HG02763 (cell line): ENCODE measurements around the gene AHRR.
"Not testable (repeated sequence)": the region's sequence is repeated elsewhere in the genome, so short reads cannot be mapped to it uniquely, and the experiment has no call there.

Source experiments
- ATAC-seq: cut with Tn5 transposase; IDR thresholded peaks from one replicate; pipeline ENCODE4 v1.9.1; 2021; ENCODE audit warnings: mild to moderate bottlenecking, moderate library complexity; ENCODE audit not compliant: unreplicated experiment

The AHRR gene

DNA sequence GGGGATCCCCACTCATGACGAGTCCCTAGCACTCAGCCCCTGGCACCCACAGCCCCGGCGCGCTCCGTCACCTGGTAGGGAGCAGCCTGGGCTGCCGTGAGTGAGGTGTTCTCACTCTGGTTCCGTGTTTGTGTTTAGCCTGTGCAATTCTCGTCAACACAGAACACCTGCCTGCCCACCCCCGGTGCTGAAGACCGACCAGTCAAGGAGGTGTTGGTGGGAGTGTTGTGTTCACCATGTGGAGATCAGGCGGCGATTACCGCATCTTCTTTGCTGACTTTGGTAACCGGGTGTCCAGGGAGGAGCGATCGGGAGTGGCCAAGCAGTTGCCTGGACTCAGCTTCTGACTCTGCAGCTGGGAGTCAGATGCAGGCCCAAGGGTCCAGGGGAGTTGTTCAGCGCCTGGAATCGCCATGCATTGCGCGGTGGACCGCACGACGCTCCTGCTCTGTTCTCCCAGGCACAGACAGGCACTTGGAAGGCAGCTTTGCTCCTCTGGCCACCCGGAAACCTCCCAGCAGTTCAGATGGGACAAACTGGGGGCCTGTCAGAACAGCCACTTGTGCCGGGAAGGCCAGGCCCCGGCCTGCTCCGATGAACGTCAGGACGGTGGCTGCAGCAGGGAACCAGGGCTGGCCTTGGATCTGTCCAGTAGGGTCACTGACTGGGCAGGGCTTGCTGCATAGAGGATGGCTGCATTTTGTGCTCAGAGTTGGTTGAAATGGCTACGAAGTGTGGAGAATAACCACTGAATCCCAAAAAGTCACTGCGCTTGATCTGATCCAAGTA lies 149.6 kb downstream of the AHRR start:
- no peak for ATAC-seq

DNA sequence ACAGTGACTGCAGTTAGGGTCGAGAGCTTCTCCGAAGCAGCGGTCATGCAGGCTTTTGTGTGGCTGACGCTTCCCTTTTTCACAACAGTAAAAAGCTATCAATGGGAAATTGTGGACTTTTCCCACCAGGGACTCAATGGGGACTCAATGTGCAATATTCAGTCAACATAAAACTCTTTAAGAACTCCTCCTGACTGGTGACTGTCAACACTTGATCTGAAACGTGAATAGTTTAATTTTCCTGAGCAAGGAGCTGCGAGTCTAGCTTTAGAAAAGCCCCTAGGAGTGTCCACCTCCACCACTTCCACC lies 150.2 kb downstream of the AHRR start:
- no peak for ATAC-seq

DNA sequence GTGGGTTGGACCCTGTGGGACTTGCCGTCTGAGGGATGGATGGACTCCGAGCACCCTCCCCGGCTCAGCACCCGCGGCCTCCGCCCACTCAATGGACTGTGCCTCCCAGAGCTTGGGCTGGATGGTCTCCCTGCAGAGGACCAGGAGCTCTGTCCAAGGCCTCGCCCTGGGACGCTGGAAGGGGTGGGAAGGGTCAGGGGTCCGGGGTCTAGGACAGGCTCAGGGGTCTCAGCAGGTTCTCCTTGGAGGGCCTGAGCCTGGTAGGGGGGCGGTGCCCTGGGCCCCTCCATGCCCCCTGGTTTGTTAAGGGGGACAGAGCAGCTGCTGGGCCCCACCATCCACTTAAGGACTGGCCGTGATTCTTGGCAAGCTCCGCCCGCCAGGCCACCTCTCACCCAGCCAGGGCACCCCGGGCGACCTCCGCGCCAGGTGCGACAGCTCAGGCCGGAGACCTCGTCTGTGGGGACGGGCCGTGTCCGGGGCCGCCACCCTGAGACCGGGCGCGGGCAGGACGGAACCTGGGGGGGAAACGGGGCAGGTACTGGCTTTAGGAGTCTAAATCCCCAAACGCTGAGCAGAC lies 150.7 kb downstream of the AHRR start:
- peak; percentile 4 for ATAC-seq

DNA sequence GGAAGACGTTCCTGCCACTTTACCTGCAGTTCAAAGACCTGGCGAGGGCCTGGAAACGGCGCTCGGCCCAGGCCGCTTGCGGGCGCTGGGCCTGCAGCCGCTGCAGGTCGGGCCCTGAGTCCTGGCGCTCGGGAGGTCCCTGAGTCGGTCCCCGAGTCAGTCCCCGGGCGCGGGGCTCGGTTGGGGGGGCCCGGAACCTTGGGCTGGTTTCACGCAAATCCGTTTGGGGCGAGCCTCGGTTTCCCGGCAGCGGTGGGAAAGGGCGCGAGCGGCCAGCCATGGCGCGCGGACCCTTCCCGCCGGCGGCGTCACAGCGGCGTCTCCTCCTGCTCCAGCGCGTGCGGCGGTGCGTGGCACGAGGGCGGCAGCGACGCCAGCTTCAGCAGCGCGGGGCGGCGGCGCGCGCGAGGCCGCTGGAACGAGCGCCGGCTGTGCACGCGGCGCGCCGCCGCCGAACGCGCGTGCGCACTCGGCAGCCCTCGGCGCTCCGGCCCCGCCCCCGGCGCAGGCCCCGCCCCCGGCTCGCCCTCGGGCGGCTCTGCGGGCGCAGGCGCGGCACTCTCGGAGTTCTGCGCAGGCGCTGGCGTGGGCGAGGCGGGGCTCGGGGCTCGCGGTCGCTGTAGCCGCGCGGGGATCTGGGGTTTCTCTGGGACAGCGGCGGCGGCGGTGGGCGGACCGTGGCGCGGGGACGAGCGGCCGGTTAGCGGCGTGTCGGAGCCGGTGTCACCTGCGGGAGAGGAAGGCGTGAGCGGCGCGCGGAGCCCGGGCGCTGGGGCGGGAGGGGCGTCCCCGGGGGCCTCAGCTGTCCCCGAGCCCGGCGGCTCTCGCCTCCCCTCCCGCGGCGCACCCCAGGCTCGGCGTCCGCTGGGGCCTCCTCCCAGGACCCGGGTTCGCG lies 151.4 kb downstream of the AHRR start:
- peak; percentile 67 for ATAC-seq

DNA sequence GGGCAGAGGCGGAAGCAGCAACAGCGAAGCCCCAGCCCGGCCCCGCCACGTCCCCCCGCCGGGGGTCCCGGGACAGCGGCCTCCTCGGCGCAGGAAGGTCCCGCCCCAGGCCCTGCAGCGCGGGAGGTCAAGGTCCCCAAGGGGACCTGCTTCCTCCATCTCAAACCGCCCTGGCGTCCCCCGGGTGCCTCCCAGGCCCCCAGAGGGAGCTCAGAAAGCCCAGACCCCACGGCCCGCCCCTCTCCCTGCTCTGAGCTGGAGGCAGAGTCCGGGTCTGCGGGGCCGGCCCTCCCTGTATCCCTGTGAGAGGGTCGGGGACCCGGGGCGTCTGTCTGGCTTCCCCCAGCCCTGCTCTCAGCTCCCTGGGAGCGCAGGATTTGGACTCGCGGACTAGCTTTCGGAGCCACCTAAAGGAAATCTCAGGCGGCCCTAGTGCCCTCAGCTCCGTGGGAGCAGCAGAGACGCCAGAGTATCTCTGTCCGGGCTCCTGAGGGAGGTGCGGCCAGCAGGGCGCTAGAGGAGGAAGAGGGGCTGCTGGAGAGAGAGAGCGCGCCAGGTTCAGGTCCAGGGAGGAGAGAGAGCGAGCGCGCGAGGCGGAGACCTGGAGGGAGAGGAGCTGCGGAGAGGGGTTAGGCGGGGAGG lies 152.2 kb downstream of the AHRR start:
- peak; percentile 9 for ATAC-seq

DNA sequence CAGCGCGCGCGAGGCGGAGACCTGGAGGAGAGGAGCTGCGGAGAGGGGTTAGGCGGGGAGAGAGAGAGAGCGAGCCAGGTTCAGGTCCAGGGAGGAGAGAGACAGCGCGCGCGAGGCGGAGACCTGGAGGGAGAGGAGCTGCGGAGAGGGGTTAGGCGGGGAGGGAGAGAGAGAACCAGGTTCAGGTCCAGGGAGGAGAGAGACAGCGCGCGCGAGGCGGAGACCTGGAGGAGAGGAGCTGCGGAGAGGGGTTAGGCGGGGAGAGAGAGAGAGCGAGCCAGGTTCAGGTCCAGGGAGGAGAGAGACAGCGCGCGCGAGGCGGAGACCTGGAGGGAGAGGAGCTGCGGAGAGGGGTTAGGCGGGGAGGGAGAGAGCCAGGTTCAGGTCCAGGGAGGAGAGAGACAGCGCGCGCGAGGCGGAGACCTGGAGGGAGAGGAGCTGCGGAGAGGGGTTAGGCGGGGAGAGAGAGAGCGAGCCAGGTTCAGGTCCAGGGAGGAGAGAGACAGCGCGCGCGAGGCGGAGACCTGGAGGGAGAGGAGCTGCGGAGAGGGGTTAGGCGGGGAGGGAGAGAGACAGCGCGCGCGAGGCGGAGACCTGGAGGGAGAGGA lies 152.8 kb downstream of the AHRR start:
- not testable (repeated sequence) for ATAC-seq

DNA sequence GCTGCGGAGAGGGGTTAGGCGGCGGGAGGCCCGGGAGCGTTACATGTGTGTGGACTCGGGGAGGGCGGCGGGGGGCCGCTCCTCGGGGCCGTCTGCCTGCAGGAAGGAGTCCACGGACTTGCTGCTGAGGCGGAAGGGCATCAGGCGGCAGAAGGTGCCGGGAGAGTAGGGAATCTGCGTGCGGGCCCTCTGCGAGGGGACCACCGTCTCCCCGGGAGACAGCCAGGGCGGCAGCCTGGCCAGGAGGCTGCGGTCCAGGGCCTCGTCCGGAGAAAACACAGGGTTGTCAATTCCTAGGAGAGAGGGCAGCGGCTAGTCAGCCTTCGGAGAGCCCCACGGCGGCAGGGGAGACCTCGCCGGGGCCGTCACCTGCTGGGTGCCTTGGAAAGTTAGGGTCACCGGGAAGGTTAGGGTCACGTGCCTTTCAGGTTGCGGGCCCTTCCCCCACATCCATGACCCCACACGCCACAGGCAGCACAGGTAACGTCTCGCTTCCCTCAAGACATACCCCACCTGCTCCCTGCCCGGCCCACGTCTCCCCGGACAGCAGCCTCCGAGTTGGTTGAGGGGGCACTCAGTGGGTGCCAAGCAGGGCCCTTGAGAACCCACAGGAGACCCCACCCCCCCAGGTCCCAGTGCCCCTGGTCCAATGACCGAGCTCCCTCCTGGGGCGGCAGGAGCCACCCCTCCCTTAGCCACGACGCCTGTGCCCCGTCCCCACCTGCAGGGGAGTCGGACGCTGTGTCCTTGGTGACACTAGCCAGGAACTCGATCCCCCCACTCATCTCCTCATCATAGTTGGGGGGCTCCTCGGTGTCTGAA lies 153.5 kb downstream of the AHRR start:
- no peak for ATAC-seq

DNA sequence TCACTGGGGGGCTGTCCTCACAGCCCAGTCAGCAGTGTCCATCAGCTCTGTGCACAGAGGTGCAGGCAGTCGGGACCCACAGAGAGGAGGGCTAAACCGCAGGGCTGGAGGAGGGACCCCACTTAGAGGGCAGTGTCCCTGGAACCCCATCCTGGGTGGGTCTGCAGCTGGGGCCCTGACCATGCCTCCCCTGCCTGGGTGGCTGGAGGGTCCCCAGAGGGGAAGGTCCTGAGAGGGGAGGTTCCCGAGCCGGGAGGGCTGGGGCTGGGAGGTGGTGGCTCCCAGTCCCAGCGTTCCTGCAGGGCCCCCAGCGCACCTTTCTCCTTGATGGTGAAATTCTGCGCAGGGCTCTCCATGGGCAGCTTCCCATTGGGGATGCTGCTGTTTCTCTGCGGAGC lies 154.2 kb downstream of the AHRR start:
- no peak for ATAC-seq

DNA sequence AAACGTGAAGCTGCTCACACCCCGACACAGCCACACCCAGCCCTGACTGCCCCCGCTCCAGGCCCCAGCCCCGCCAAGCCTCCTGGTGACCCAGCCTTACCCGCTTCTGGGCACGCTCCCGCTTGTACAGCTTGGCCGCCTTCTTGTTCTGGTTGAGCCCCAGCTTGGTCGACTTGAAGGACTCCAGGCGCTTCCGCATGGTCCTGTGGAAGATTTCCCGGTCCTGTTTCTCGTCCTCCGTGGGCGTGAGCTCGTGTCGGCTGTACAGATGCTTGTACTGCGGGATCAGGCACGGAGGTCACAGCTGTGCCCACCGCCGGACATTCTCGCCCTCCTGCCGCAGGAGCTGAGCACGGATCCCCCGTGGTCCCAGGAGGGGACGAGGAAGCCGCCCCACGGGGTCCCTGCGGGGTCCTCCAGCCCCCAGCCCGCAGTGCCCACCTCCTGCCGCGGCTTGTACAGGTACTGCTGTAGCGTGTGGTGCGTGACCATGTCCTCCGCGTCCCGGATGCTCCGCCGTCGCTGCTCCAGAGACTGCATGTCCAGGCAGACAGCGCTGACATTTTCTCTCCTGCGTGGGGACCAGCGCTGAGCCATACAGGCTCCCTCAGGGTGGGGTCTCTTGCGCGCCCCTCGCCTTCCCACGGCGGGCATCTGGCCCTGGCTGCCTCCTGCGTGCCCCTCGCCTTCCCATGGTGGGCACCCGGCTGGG lies 154.7 kb downstream of the AHRR start:
- ATAC-seq = no peak

DNA sequence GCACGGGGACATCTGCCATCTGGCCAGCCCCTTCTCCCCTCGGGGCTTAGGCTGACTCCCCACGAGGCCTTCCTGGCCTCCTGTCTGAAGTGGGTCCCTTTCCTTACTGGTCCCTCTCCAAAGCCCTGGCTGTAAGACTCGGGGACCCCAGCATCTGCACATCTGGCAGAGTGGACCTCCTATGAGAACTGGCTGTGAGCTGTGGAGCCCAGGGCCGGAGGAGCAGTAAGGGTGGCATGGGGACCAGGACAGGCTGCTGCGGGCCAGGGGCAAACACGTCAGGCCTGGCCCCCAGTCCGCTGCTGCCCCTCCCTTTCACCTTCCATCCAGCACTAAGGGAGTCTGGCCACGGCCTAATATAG lies 155.3 kb downstream of the AHRR start:
- ATAC-seq = no peak

DNA sequence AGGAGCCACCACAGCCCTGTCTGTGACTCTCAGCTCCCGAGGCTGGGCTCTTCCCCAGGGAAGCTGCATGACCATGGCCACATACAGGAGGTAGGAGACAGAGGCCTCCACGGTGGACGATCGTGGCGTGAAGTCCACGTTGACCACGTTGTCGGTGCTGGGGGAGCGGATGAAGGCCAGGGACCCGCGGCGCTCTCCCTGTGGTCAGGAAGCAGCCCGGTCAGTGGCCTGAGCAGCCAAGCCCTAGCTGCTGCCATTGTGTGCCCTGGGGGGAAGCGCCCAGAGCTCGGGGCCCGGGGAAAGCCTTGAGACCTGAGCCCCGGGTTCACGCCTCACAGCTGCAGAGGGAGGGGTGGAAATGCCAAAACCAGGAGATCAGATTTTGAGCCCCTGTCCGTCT lies 155.7 kb downstream of the AHRR start:
- ATAC-seq = no peak

DNA sequence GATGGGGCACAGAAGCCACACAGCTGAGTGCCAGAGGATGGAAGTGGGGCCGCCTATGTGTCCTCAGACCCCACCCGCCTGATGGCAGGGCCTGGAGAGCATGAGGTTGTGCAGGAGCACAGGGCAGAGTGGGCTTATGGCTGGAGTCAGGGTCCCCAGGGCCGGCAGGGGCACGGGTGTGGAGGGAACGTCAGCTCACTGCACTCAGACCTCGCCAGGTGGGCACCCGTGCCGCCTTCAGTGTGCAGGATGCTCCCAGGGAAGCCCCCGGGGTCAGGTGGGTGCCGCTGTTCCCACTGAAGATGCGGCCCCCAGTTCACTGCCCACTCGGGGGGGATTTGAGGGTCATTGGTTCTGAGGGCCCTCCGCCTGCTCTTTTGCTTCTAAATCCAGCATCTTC lies 156.4 kb downstream of the AHRR start:
- no peak for ATAC-seq

DNA sequence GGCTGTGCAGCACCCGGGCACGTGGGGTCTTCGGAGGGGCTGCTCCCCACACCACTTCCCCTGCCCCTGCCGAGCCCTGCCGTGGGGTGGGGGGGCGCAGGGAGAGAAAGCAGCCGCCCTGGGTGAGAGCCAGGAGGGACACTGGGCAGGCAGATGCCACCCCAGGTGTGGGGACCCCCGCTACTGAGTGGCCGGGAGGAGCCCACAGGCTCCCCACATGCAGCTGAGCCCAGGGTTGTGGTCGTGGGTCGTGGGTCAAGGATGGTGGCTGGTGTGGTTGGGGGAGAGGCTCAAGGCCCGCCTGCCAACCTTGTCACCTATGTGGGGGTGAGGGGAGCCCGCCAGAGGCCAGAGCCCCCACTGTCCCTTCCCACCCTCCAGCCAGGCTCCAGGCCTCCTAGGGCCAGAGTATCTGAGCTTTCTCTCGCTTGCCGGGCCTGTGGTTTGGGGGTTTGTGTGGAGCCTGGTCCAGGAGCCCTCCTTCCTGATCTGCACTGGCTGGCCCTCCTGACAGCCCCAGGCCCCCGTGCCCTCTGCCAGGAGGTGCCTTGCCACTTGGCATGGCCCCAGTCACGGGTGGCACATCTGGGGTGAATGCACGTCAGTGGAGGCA lies 157.0 kb downstream of the AHRR start:
- no peak for ATAC-seq

DNA sequence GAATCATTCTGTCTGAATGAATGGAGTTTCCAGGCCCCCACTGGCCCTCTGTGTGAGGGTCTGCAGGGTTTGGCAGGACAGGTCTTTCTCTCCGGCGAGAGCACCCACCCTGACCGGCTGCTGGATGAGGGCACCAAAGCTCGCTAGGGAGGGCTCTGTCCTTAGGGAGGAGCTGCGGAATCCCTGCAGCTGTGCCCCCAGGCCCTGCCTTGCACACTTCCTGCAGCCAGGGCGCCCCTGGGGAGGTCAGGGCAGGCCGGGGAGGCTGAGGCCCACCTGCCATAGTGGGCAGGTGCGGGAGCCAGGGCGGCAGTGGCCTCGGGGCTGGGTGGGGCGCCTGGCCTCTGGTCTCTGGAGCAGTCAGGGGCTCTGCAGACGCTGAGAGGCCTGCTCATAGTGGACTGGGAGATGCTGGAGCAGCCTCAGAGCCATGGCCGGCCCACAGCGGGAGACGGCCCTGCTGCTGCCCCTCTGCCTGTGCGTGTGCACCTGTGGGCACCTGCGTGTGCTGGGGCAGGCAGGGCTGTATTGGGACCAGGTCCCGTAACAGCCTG lies 157.5 kb downstream of the AHRR start:
- ATAC-seq = no peak

DNA sequence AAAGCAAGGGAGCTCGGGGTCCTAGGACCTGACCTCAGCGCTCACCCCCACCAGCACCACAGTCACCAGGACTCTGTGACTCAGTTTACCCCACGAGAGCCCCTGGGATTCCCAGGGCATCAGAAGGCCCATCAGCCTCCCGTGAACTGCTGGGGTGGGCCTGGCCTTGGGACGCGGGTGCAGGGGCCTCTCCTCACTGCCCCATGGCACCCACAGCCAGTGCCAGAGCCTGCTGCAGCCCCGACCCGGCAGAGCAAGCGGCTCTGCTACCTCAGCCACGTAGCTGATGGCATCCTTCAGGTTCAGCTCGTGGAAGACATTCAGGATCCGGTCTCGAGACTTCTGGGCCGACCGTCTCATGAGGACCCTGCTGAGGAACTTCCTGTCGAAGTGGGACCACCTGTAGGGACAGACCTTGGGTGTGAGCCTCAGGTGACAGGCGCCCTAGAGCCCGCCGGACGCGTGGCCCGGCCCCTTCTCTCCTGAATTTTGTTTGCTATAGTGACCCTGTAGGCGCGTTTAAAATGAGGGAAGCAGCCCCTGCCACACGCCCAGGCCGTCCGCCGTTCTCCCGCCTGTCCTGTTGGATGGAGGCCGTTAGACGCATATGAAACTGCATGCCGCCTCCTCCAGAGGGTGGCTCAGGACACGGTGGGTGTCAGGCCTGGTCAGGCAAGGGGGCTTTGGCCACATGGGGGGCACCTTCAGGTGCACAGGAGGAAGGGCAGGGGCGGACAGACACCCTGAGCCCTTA lies 158.2 kb downstream of the AHRR start:
- no peak for ATAC-seq

DNA sequence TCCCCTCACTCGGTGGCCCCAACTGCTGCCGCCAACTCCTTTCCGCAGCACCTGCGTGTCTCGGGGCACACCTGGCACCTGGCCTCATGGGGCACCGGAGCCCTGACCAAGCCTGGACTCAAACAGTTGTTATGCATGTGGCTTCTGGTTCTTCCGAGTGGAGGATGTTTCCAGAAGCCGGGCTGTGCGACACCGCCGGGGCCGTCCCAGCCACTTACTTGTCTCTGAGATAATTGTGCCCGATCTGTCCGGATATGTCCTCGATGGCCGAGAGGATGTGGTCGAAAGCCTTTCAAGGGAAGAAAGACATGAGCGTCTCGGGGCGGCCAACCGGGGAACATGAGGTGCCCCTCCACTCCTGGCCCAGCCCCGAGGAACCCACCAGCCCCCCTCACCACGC lies 159.8 kb downstream of the AHRR start:
- ATAC-seq = no peak

DNA sequence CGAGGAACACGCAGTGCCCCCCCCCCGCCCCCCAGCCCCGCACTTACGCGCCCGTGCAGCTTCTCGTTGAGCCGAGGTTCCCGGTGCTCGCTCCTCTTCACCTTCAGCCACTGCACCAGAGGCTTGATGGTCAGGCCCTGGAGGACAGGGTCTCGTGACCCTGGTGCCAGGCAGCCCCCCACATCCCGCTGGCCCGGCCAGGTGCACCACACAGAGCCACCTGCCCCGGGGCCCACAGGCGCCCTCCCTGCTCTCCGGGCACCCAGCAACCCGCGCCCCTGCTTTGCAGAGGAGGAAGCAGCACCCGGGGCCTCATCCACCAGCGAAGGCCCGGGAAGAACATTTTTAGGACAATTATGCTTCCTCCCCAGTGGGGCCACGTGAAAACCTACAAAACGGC lies 160.5 kb downstream of the AHRR start:
- ATAC-seq = no peak

DNA sequence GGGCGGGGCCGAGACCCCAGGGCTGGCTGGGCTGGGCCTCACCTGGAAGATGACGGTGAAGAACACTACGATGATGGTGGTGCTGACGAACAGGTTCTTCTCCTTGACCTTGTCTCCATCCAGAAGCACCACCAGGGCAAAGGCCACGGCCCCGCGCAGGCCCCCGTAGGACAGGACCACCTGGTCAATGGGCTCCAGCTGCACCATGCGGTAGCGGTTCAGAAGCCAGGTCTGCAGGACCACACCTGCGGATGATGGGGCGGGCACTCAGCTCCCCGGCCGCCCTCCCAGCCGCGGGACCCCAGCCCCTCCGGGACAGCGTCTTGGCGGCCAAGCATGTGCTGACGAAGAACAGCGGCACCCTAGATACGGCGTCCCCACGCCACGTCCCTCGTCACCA lies 161.0 kb downstream of the AHRR start:
- no peak for ATAC-seq
